ENCODE measurements around the gene IRAK4.
"Not testable (repeated sequence)": the region's sequence is repeated elsewhere in the genome, so short reads cannot be mapped to it uniquely, and the experiment has no call there.

The IRAK4 gene

DNA sequence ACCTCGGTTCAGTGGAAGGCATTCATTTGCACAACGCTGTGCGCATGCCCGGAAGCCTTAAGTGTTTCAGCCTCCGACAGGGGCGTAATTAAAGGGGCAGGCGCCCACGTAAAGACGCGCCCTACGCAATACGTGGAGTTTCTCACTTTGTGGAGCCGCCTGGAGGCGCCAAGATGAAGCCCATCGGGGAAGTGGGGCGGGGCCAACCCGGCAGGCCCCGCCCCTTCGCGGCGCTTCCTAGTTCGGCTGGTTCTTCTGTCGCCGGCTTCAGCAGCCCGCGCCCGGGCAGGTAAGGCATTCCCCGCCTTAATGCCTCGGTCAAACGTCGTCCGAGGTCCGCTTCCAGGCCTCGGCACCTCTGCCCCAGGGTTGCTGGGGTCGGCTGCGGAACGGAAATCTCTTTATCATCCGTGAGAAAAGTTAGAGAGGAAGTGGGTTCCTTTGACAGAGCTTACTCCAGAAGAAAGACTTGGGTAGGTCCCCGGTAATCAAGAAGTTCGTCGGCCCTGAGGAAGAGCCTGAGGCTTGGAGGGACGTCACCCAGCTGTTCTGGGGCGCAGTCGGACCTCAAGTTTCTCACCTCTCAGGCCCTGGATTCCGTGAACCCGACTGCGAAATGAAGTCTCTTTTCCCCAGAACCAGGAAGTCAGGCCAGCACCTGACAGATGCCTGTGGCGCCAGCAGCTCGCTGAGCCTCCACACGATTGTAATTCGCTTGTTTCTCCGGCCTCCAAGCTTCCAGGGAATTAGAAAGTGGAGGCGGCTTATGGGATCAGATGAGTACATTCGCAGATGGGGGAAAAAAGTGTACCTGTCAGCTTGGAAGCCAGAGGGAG lies at the start of gene IRAK4, which contains the start of gene PUS7L:
Gene IRAK4, plus strand, starts transcription at position 224 of the 836 bp plus-strand sequence. CDS start 9,161 bp downstream, outside the sequence.
Gene PUS7L, minus strand, starts transcription at position 63 of the 836 bp plus-strand sequence. CDS start 3,545 bp downstream, outside the sequence.
- peak; percentile 97 for DNase-seq

DNA sequence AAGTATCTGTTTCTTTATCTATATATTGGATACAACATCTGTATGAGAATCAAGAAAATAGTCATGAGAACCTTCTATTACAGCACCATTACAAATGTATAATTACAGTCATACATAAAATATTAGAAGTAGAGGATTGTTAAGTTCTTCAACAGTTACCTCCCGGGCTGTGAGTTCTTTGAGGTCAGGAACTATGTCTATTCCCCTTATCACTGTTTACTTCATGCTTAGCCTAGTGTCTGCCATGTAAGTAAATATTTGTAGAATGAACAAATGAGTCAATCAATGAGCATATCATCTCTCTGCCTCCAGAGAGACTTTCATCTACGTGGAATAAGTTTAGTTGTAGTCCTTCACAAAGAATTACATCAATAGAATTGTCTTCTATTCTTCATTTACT lies 47.4 kb upstream of the IRAK4 start:
- DNase-seq: no peak

DNA sequence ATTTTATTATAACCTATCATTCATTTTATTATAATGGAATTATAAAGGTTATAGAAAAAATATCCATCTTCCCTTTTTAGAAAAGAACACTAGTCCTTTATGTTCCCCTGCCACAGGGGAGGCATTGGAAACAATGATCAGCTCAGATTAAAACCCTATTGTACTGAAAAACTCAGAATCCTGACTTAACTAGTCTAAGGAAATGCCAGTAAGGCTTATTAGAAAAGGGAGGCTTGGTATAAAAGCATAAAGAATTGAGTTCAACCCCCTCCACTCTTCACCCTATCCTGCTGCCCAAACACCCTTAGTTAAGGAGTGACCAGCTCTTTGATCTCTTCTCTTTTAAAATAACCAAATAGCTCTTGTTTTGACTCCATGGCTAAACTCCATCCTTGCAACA lies 36.1 kb upstream of the IRAK4 start:
- DNase-seq: no peak

DNA sequence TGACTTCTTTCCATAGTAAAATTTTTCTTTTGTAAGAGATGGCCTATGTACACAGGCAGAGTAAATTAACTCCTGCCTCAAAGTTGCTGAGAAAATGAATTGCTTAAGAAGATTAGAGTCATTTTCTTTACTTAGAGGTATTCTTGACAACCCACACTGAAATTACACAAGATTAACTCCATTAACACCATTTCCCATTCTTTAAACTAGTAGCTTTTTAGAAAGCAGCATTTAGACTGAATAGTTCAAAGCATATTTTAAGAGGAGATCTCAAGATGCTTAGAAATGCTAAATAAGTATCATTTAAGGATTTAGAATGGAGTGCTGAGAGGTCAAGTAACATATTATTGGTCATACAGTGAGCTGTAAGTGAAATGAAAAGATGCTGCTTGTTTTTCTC lies 35.6 kb upstream of the IRAK4 start:
- DNase-seq: no peak

DNA sequence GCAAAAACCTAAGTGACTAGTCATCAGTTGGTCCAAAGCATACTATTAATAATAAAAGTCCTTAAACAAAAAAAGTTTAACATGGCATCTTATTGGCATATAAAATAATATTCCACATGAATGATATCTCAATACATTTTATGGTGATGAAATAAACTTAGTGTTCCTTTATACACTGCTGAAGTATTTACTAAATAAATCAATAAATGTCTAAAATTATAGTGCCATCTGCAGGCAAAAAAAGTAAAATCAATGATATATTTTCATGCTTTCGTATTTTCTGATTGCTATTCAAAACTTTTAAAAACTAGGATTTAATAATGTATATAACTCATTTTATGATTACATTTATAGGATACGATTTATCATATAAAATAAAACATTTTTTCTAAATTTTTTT lies 30.6 kb upstream of the IRAK4 start:
- no peak for DNase-seq

DNA sequence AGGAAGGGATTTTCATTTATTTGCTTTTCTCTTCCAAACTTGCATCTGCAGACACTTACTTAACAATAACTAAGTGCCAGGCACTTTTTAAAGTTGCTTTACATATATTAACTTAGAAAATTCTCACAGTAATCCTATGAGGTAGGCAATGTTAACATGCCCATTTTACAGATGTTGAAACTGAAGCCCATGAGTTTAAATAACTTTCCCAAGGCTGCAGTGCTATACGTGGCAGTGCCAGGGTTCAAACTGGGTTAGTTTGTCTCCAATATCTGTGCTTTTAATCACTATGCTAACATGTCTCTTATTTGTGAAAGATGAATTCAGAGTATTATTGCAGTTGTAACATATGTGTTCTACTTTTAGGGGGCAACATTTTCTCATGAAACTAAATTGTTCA lies 30.1 kb upstream of the IRAK4 start:
- no peak for DNase-seq

DNA sequence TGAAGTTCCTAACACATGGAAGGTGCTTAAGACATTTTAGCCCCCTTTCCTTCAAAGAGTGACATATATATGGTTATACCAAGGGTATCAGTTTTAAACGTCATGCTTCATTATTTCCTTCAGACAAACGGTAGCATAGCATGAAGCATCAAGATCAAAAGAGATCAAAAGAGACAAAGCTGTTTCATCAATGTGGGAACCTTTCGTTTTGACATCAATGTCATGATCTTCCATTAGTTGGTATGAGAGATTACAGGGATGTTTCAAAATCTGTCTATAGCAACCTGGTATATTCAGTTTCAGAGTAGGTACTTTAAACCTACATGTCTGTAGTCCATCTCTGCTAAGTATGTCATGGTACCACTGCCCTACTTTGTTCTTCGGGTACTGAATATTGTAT lies 28.5 kb upstream of the IRAK4 start:
- DNase-seq: no peak

DNA sequence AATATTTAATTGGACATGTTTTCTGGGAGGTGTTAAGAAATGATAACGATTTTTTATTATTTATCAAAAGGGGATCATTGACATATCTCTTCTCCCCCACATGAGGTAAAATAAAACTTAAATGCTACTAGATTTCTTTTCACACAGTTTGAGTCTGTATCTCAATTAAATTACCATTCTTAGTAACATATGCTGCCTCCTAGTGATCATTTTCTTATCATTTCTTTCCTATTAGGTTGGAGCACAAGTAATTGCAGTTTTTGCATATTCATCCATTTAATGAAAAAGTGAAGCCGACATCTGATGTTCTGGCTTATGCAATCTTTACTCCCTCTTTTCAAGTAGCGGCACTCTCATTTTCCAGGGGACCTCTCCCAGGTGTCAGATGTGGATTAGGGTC lies 25.1 kb upstream of the IRAK4 start:
- DNase-seq: no peak

DNA sequence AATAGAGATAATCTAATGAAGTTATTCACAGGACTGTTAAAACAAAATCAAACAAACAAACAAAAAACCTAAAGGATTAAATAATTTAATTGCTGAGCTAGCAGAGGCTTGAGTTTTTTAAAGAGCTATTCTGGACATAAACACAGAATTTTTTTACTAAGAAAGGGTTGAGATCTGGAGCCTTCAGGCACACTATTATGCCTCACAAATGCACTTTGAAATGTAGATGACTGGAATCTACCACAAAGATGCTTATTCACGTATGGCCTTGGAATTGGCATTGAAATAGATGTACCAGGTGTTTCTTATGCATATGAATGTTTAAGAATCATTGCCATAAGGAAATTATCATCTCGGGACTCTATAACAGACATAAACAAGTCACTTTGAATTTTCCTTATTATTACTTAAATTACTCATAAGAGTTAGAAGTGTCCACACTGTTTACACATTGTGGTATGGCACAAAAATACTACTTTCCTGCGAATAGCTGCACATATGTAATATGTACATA lies 21.8 kb upstream of the IRAK4 start:
- no peak for DNase-seq

DNA sequence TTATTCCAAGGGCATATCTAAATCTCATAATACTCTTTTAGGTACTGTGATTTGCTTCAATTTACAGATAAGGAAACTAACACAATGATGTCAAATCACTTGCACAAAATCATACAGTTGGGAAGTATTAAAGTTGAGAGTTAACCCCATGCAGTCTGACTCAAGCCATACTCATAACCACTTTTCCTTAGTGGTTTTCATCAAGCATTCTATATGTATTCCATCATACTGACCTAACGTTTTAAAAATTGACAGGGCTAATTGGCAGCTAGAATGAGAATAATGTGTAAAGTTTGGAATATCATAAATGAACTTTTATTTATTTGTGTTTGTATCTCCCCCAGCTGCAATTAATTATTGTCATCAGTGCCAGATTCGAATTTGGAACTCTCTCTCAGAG lies 21.1 kb upstream of the IRAK4 start:
- no peak for DNase-seq

DNA sequence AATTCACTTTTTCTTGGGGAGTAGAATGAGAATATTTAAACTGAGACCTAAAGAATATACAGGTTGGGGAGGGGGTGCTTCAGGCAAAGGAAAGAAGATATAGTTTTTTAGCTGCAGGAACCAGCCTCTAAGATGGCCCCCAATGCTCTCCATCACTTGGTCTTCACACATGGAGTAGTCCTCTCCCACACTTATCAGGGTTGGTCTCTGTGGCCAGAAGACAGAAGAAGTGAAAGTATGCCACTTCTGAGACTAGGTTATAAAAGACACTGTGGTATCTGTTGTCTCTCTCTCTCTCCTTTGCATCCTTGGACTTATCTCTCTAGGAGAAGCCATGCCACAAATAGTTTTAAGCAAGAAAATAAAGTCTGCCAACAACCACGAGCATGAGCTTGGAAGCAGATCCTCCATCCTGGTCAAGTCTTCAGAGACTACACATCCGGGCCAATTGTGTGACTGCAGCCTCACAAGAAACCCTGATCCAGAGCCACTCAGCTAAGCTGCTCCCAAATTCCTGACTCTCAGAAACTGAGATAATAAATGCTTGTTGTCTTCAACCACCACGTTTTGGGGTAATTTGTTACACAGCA lies 18.1 kb upstream of the IRAK4 start:
- DNase-seq: no peak

DNA sequence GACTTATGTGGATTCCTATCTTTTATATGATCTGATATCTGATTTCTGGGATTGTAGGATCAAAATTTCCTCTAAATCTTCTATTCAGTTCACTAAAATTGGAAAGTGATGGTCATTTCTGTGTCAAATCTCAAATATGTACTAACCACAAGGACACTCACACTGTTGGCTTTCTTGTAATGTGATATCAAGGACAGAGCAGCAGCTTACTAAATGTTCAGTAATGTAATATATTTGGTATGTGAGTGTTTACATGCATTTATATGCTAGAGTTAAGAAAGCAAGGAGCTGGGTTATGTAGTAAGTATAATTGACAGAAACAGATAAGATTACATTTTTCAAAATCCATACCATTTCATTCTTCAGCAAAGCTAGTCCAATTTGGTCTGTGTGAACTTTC lies 16.6 kb upstream of the IRAK4 start:
- no peak for DNase-seq

DNA sequence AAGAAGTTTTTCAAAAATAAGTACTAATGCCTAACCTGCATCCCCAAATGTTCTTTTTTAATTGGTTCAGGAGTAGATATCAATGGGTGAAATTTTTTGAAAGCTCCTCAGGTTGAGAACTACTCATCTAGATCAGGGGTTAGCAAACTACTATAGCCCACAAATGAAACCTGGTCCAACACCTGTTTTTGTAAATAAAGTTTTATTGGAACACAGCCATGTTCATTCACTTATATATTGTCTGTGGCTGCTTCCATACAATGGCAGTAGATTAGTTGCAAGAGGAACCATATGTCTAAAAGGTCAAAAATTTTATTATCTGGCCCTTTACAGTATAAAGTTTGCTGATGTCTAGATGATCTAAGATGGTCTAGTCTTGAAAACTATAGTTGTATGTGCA lies 13.9 kb upstream of the IRAK4 start:
- no peak for DNase-seq

DNA sequence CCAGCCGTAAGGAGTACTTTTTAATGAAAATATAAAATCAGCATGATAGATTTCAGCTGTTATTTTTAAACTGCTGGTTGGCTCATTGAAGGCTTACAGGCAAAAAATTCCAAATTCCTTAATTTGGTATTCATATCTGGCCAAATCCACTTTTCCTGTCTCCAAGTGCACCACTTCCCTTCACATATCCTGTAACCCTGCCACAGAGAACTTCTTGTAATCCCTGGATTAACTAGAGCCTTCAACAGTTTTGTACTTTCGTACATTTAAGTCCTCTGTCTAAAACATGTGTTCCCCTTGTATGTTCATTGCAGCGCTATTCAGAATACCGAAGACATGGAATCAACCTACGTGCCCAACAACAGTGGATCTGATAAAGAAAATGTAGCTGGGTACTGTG lies 9.7 kb upstream of the IRAK4 start:
- no peak for DNase-seq

DNA sequence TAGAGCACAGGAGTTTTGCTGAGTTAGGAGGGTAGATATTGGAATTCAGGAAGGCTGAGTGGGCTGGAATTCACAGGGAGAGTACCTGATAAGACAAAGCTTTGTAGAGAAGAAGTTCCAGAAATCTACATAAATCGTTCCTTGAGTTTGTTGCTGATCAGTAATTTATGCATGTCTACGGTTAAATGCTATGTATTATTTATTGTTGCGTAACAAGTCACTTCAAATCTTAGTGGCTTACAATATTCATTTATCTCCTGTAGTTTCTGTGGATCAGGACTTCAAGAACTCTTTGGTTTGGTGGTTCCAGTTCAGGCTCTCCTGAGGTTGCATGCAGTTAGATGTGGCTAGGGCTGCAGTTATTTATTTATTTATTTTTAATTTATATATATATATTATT lies 7.9 kb upstream of the IRAK4 start:
- DNase-seq: no peak

DNA sequence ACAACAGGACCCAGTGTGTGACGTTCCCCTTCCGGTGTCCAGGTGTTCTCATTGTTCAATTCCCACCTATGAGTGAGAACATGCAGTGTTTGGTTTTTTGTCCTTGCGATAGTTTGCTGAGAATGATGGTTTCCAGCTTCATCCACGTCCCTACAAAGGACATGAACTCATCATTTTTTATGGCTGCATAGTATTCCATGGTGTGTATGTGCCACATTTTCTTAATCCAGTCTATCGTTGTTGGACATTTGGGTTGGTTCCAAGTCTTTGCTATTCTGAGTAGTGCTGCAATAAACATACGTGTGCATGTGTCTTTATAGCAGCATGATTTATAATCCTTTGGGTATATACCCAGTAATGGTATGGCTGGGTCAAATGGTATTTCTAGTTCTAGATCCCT lies 7.4 kb upstream of the IRAK4 start:
- not testable (repeated sequence) for DNase-seq

DNA sequence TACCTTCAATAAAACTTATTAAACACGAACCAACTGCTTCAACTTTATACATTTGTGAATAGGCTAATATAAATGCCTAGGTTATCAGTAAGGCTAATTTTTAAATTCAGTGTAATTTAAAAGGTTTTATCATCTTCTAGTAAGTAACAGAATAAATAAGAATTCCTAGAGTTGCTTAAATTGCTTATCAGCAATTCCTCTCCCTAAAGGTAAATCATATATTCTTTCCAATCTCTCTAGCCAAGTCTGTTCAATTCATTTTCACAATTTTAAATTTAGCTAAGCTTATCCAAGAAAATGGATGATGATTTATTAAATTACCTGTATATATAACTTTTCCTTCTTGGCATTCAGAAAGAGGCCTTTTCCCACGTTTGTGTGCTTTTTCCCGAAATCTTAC lies 4.7 kb upstream of the IRAK4 start:
- DNase-seq: no peak

DNA sequence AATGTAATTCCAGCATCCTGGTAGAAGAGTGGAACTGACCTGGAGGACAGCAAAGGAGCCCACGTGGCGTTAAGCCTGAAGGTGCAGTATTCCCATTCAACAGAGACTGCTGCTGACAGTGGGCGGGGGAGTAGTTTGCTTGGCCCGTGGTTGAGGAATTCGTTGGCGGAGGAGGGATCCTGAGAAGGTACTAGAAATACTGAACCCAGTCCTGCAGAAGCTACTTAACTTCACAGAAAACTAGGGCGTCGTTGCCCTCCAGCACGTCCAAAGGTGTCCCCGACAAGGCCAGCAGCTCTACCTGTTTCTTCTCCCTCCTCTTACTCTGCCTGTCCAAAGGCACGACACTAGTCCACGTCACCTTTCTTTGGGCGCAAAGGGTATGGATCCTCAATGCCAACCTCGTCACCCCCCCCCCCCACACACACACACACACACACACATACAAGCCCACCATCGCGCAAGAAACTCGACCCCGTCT lies 464 bp upstream of the IRAK4 start:
- peak; percentile 65 for DNase-seq

DNA sequence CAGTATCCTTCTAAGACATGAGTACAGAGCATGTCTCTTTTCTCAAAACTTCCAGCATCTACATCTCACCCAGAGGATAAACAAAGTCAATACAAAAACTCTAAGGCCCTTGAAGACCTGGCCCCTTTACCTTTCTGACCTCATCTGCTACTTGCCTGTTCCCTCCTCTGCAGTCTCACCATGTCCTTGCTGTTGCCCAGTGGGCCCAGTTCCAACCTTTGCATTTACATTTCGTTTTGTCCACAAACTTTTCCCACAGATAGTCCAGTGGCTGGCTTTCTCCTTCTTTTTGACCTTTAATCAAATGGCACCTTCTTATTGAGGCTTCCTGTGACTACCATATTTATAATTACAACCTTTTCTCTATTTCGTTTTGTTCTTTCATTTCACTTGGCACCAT lies 1.6 kb downstream of the IRAK4 start:
- no peak for DNase-seq

DNA sequence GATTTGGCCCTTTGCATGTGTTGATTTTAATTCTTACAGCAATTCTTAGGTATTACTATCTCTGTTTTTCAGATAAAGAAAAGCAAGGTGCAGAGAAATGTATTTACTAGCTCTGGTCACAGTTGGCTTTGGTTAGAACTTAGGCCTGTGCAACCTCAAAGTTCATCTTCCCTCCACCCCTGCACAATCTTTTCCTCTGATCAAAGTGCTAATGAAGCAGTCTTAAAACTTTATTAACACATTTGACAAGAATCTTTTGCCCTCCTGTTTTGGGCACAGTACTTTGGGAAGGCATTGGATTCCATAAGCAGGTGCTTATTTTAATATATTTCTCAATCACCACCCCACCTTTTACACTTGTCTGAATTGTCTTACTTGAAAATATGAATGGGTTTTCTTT lies 2.7 kb downstream of the IRAK4 start:
- DNase-seq: no peak

DNA sequence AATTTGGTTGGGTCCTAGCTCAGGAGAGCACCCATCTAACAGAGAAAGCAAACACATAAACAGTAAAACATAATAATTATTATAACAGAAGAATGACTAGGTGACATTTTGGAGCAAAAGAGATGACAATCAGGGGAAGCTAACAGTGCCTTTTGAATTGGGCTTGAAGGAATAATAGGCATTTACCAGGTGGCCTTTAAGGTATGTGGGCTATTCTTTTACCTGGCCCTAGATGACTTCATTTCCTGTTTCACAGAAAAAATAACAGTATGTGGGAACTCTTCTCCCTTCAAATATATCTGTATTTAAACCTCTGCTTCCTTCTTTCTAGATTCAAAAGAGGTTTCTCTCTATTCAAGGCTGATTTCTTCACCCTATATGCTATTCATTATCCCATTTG lies 3.8 kb downstream of the IRAK4 start:
- DNase-seq: no peak

DNA sequence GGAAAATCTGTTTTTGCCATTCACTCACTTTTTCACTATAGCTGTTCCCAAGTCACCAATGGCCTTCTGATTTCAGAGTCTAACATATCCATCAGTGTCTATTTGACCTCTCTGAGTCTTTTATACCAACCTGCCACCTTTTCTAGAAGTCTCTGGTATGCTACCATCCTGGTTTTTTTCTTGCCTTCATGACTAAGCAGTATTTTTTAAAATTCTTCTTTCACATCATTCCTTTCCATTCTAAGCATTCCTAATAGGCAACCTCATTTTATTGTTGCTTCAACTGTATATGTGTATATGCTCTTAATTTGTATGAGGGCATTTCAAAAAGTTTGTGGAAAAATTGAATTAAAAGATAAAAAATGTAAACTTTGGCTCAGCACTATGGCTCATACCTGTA lies 5.0 kb downstream of the IRAK4 start:
- DNase-seq: no peak

DNA sequence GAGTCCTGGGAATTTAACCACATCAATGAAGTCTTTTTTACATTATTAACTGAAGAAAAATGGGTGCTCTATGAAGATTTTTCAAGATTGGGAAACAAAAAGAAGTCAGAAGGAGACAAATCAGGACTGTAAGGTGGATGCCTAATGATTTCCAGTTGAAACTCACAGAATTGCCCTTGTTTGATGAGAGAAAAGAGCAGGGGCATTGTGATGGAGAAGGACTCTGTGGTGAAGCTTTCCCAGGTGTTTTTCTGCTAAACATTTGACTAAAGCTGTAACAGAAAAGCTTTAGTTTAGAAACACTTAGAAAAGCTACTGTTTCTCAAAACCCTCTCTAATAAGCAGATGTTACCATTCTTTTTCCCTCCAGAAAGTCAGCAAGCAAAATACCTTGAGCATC lies 5.8 kb downstream of the IRAK4 start:
- no peak for DNase-seq

DNA sequence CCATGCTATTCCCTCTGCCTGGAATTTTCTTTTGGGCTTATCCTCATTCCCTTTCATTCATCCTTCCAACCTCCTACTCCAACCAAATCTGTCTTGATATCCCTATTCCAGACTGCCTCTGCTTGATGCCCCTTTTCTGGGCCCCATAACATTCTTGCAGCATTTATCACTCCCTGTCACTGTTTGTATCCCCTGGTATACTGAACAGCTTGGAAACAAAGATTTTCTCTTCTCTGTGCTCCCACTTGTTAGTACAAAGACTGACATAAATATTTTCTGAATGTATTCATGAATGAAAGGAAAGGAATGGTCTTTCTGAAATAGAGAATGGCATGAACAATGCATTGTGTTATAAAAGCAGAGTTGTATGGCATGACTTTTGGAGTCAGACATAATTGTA lies 7.5 kb downstream of the IRAK4 start:
- no peak for DNase-seq

Data from femur (tissue), 1 donor.